Anterior cingulate cortex (tissue), 58 donors: Measurements from ENCODE around the gene BMP5.
"Not testable (repeated sequence)": the region's sequence is repeated elsewhere in the genome, so short reads cannot be mapped to it uniquely, and the experiment has no call there.

ENCODE experiments used
- DNase-seq, 58 donors: peaks; one replicate each; lab custom pipeline; 2025; lab: John Stamatoyannopoulos, UW

Gene BMP5

GRCh38 chr6:55875400-55875799, at the start of gene BMP5:
TSS of gene BMP5 (minus strand) at chr6:55875590. CDS start at chr6:55874865, 725 bp downstream.
- DNase-seq: no peak

GRCh38 chr6:55922406-55922805, 47.0 kb upstream of the BMP5 start:
- no peak for DNase-seq

GRCh38 chr6:55919716-55920308, 44.4 kb upstream of the BMP5 start:
- DNase-seq: no peak

- no peak for DNase-seq
Measured at GRCh38 chr6:55918639-55919038, 43.2 kb upstream of the BMP5 start.

- DNase-seq: no peak
Measured at GRCh38 chr6:55917751-55918415, 42.5 kb upstream of the BMP5 start.

- DNase-seq: no peak
Measured at GRCh38 chr6:55916188-55916587, 40.8 kb upstream of the BMP5 start.

- no peak for DNase-seq
Measured at GRCh38 chr6:55913228-55914195, 38.1 kb upstream of the BMP5 start.

- not testable (repeated sequence) for DNase-seq
Measured at GRCh38 chr6:55910466-55910865, 35.1 kb upstream of the BMP5 start.

- DNase-seq: not testable (repeated sequence)
Measured at GRCh38 chr6:55909911-55910310, 34.5 kb upstream of the BMP5 start.

- no peak for DNase-seq
Measured at GRCh38 chr6:55902796-55903195, 27.4 kb upstream of the BMP5 start.

- no peak for DNase-seq
Measured at GRCh38 chr6:55901765-55902270, 26.4 kb upstream of the BMP5 start.

GRCh38 chr6:55898342-55898741, 23.0 kb upstream of the BMP5 start:
- no peak for DNase-seq

GRCh38 chr6:55897346-55897745, 22.0 kb upstream of the BMP5 start:
- no peak for DNase-seq

- no peak for DNase-seq
Measured at GRCh38 chr6:55895972-55896730, 20.8 kb upstream of the BMP5 start.

GRCh38 chr6:55892749-55893357, 17.5 kb upstream of the BMP5 start:
- no peak for DNase-seq

- DNase-seq: no peak
Measured at GRCh38 chr6:55888917-55889316, 13.5 kb upstream of the BMP5 start.

GRCh38 chr6:55886185-55886836, 10.9 kb upstream of the BMP5 start:
- no peak for DNase-seq

- no peak for DNase-seq
Measured at GRCh38 chr6:55882718-55883569, 7.6 kb upstream of the BMP5 start.
